T-helper 1 cell (primary cell): ENCODE results near the gene ARL6IP1.
"Not testable (repeated sequence)": the region's sequence is repeated elsewhere in the genome, so short reads cannot be mapped to it uniquely, and the experiment has no call there.

ENCODE experiments used
- DNase-seq, 5 donors: peaks; one replicate each; pipeline ENCODE4 v3.0.0-alpha.2; 2012 to 2020

ARL6IP1 gene

GRCh38 chr16:18797746-18798145, 3.6 kb downstream of the ARL6IP1 start:
- DNase-seq, result no peak

DNA sequence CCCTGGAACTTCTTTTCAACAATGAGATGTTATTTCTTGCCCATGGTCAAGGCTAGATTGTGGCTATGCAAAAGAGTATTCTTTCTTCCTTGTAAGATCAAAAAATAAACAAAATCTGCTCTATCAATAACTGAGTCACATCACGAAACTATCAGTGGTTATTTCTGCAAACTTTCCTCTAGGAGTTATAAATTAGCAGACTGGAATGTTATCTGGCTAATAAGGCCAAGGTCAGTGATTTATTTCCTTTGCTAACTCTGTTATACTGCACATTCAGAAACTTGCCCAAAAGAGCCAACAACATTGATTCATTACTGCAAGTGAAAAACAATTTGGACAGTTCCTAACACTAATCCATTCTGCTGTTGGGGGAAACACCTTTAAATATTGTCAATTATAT, 5.0 kb downstream of the ARL6IP1 start:
- DNase-seq, result no peak

DNA sequence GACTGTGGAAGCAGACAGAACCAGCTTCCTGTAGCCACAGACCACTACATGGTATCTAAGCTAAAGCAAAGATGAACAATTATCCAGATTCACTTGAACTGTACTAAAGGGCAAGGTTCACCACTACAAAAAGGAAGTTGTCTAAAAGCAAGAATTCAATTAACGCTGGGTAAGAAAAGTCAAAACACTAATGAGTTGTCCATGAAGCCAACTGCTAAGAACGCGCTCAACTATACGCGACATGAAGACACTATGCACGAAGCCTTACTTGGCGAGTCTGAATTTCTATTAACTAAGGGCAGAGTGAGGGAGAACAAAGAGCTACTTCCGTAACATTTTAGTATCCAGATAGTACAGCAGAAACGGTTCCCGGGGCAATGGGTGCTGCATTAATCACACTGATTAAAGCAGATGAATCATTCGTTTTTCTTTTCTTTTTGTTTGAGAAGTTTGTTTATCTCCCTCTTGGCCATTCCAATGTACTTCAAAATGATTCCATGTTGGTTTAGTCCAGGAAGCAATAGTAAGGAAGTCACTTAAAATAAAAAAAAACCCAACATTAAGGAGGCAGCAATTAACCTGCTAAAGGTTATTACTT, 8.4 kb downstream of the ARL6IP1 start:
- no peak for DNase-seq

- peak; percentile 85 to 96 (median 92) for DNase-seq
These were observed 11.3 kb downstream of the ARL6IP1 start, which contains the start of gene RPS15A for GRCh38 chr16:18789850-18790706. Gene RPS15A (minus strand): TSS chr16:18790334. CDS start chr16:18789113, 1,221 bp downstream.

GRCh38 chr16:18789515-18789849, 11.9 kb downstream of the ARL6IP1 start:
- no peak for DNase-seq

DNA sequence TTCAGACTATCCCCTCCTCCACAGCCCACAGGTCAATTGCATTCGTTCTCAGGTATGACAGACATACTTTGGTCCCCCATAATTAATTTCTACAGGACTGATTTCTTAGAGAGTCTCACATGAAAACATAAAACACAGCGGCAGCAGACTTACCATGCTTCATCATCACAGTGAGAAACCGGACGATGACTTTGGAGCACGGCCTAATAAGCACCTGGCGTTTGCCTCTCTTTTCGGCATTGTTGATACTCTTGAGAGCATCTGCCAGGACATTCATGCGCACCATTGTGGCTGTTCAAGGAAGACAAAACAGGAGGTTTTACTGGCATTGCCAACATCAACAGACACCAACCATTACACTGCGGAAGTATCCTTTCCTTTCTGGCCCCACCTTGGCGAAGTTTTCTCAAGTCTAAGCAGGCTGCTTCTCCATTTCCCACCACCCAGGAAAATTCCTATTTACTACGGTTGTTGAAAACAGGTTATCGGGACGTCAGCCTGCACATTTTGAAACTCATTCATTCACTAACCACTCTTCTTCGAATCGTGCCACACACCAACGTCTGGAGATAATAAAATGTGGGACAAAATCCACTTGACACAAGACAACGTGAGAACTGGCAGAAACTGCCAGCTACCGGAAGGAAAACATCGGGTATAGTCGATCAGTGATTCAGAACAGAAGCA, 12.4 kb downstream of the ARL6IP1 start:
- DNase-seq, result no peak

- DNase-seq, result no peak
These were observed 16.3 kb downstream of the ARL6IP1 start for GRCh38 chr16:18784917-18785623.

- no peak for DNase-seq
These were observed 17.7 kb downstream of the ARL6IP1 start for GRCh38 chr16:18783430-18784341.

- DNase-seq, result no peak
These were observed 18.5 kb downstream of the ARL6IP1 start for GRCh38 chr16:18782697-18783429.

DNA sequence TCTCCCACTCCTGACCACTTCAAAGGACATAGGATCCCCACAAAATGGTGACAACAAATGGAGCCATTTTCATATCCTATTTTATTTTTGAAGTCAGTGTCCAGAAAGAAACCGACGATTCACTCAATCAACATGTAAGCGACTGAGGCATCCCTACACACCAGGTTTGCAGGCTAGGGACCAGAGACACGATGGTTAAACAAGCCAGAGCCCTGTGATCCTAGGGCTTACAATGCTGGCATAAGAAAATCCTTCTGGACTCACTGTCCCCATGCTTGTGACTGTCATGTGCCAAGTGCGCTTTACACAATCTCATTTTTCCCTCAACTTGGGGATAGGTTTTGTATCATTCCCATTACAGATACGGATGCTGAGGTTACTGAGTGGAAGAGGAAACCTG, 20.1 kb downstream of the ARL6IP1 start:
- DNase-seq, result not testable (repeated sequence)

GRCh38 chr16:18780460-18781026, 20.8 kb downstream of the ARL6IP1 start:
- not testable (repeated sequence) for DNase-seq

DNA sequence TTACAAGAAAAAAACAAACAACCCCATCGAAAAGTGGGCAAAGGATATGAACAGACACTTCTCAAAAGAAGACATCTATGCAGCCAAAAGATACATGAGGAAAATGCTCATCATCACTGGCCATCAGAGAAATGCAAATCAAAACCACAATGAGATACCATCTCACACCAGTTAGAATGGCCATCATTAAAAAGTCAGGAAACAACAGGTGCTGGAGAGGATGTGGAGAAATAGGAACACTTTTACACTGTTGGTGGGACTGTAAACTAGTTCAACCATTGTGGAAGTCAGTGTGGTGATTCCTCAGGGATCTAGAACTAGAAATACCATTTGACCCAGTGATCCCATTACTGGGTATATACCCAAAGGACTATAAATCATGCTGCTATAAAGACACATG, 23.7 kb downstream of the ARL6IP1 start:
- not testable (repeated sequence) for DNase-seq

GRCh38 chr16:18776334-18776733, 25.0 kb downstream of the ARL6IP1 start:
- DNase-seq, result not testable (repeated sequence)

DNA sequence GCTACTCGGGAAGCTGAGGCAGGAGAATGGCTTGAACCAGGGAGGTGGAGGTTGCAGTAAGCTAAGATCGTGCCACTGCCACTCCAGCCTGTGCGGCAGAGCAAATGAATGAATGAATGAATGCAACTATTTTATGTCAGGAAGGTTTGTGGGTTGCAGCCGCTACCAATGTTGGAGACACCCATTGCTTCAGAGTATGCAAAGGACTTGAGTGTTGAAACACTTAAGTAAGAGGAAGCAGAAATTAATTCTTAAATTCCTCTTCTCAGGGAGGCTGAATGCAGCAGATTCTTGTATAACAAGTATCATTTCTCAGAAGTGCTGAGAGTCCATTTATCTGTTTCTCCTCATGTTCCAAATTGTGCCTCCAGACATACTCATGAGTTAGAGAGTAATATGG, 26.7 kb downstream of the ARL6IP1 start:
- DNase-seq, result not testable (repeated sequence)

GRCh38 chr16:18772171-18772570, 29.2 kb downstream of the ARL6IP1 start:
- not testable (repeated sequence) for DNase-seq

DNA sequence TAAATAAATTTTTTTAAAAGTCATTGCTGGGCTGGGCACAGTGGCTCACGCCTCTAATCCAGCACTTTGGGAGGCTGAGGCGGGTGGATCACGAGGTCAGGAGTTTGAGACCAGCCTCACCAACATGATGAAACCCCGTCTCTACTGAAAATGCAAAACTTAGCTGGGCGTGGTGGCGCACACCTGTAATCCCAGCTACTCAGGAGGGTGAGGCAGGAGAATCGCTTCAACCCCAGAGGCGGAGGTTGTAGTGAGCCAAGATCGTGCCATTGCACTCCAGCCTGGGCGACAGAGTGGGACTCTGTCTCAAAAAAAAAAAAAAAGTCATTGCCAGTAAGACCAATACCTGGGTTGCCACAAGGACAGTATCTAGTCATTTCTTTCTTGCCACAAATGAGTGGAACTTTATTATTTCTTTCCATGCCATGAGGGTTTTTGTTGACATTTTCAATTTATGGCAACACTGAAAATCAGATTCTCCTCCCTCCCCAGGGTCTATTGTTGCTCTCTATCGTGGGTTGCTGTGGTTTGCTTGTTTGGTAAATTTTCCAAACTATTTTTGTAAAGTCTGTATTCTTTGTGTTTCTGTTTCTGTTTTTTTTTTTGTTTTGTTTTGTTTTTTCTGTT, 30.9 kb downstream of the ARL6IP1 start:
- DNase-seq, result peak in 1 of 5 donors; percentile 16

DNA sequence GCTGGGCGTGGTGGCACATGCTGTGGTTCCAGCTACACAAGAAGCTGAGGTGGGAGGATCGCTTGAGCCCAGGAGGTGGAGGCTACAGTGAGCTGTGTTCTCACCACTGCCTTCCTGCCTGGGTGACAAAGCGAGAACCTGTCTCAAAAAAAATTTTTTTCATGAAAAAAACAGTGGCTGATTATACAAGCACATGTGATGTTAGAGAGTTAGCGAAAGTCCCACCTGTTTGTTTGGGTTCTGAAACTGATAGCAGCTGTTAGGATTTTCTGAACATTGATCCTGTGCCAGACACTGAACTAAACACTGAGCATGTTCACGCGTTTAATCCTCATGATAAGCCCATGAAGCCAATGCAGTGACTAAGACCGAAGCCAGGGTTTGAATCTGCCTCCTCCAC, 34.1 kb downstream of the ARL6IP1 start:
- DNase-seq, result peak in 2 of 5 donors; percentile 10 to 36

DNA sequence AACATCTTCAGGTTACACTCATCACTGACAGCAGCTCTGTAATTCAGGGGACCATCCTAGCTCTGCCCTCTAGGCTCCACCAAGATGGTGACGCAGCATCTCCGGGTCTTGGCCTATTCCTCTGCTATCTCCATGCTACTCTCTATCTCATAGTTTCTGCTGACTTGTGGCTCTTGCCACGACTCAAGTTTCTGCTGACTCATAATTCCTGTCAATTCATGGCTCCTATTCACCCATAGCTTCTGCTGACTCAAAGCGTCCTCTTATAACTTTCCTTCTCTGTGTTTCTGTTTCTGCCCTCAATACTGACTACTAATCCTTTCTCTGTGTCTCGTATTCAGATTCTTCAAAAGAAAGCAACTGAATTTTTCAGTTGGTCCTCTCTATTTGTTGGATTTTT, 38.6 kb downstream of the ARL6IP1 start:
- DNase-seq, result not testable (repeated sequence)

GRCh38 chr16:18759598-18760520, 41.5 kb downstream of the ARL6IP1 start:
- peak in 4 of 5 donors; percentile 14 to 33 (median 24) for DNase-seq
